Activated naive CD4-positive, alpha-beta T cell (primary cell): Measurements from ENCODE around the gene MNAT1.

ENCODE experiments used
- DNase-seq, 4 experiments: peaks; one replicate each; lab custom pipeline; 2025; lab: John Stamatoyannopoulos, UW

MNAT1 gene

DNA sequence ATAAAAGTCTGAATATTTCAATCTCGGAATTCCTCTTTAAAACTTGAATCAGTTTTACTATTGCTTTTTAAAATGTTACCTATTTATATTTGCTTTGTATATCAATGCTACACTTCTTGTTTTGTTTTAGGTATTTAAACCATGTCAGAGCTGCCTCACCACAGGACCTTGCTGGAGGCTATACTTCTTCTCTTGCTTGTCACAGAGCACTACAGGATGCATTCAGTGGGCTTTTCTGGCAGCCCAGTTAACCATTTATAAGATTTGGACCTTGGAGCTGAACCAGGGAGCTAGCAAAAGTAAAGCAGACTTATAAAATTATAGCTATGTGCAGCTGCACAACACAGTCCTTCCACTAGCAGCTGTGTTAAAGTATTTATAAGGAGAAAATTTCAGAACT, 233.5 kb downstream of the MNAT1 start:
- DNase-seq: no peak

DNA sequence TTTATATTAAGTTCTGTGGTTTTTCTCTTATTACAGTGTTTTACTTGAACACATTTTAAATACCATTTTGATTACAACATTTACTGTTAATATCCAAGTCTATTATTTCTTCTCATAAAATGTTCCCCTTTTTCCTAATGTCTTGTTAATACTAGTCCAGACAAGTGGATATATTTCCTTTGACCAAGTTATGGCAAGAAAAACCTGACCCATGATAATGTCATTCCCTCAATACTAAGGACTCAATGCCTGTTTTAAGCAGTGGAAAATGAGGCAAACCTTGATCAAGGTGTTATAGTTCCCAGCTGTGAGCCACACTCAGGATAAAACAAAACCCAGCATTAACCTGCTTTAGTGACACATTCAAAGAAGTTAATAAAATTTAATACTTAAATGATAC, 234.1 kb downstream of the MNAT1 start:
- DNase-seq: no peak

DNA sequence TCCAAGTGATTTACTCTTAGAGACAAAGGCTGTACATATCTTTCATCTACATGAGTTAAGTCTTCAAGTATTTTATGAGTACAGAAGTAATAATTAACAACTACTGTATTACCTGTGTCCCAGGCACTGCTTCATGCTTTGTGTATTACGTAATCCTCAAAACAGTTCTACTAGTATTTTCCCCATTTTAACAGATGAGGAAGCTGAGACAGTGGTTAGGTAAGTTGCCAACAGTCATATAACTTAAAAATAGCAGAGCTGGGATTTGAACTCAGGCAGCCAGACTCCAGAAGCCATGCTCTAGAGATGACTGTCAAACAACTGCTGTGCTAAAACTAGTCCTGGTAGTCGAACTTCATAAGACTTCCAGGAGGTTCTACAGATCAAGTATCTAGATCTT, 235.6 kb downstream of the MNAT1 start:
- DNase-seq: no peak

DNA sequence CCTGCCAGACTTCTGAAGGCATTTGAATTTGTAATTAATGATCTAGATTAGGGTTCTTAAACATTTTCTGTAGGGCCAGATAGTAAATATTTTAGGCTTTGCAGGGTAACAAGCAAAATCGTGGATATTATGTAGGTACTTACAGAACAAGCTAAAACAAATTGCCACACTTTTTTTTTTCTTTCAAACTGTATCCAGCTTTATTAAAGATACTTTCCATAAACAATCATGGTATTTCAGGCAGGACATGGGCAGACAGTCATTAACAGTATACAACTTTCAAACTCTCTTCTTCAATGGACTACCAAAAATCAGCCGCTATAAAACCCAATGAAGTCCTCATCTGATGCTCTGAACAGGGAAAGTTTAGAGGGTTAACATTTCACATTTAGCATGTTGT, 236.7 kb downstream of the MNAT1 start:
- no peak for DNase-seq

DNA sequence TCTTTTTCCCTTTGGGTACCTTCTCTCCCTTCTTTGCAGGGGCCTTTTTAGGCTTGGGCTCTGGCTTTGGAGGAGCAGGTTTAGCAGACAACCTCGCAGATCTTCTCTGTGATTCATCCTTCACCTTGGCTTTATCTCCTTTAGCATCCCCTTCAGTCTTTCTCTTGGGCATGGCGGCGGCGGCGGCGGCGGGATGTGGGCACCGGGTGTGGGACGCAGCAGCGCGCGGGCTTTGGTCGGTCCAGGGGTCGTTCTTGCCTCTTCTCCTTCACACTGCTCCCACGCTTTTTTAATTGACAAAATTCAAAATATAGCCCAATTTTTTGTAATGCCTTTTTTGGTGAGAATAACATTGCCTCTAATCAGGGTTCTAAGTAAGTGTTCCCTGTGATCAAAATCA, 237.7 kb downstream of the MNAT1 start:
- no peak for DNase-seq

DNA sequence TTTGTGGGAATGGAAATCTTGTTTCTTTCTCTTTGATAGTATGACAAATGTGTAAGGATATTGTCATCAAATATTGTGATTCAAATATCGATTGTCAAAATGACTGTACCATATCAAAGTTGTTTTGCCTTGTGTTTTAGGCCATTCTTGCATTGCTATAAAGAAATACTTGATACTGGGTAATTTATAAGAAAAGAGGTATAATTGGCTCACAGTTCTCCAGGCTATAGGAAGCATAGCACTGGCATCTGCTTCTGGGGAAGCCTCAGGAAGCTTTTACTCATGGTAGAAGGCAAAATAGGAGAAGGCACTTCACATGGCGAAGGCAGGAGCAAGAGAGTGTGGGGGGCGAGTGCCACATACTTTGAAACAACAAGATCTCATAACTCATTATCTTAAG, 238.5 kb downstream of the MNAT1 start:
- no peak for DNase-seq

DNA sequence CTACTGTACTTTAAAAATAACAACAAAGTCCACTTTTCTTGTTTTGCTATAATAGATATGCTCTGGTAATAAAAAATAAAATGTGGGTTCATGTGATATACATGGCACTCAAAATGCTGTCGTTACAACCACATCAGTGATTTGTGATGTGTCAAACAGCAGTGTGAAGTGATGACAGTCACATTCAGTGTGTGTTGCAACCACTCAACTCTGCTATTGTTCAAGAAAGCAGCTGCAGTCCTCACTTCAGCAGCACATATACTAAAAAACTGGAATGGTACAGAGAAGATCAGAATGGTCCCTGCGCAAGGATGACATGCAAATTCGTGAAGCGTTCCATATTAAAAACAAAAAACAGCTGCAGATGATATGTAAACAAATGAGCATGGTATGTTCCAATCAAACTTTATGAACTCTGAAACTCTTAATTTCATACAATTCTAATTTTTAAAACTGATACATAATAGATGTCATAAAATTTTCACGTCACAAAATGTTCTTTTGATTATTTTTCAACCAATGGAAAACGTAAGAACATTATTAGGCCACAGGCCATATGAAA, 239.6 kb downstream of the MNAT1 start:
- no peak for DNase-seq

DNA sequence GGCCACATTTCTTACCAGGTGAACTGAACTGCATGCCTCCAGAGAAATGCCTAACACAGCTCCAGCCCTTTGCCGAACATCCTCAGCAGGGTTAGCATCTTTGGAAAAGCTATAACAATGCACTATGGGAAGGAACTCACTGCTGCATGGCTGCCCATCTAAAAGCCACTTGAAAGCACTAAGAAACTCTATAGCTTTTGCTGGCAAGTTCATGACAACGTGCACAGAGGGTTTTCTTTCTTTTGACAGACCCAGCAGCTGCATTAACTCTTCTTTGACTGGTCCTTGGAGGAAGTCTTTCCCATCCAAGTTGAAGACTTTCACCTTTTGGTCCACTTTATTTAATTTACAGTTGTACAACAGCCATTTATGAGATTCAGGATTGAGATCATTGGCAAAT, 241.0 kb downstream of the MNAT1 start:
- DNase-seq: no peak

DNA sequence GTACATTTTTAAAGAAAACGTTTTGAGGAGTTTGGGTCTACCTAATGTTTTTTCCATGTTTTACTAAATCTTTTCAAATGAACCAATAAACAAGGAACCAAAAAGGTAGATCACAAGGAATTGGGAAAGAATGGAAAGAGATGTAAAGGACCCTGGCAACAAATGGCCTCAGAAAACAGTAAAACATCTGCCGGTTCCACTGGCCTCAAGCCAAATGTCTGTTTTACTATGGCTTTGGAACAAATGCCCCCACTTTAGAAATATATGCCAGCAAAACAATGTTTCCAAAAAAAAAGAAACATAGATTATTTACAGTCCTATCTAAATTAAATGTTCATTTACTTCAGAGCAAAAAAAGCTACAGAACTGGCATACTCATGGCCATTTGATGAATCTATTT, 243.3 kb downstream of the MNAT1 start:
- DNase-seq: no peak

DNA sequence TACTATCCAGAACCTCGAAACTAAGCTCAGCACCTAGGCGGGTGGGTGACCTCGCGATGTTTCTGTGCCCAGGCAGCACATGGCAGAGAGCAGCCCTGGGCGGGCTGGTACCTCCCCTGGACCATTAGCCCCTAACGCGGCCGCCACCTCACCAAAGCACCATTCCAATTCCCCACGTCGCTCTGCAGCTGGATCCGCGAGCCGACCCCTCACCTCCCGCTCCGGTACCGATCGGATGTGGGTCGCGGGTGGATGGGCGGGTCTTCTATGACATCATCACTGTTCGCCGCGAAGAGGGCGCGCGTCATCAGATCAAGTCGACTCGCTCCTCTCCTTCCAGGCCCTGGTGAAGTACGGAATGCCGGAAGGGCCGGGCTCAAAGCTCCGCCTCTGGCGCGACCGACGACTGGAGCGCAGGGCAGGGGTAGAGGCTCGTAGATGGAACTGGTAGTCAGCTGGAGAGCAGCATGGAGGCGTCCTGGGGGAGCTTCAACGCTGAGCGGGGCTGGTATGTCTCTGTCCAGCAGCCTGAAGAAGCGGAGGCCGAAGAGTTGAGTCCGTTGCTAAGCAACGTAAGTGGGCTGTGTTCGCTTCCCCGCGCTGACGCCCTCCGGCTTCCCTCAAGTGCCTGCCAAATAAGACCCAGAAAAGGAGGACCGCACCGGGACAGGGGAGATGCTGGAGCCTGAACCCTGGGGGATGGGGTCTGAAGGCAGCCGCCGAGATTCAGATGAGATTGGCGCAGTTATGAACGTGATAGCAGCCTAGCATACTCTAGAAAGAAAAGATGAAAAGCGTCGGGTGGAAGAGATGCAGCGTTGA, 246.5 kb downstream of the MNAT1 start, which contains the start of the genes SLC38A6 and TRMT5:
SLC38A6 (plus strand) TSS at position 435 of the 822 bp plus-strand sequence; CDS start at position 468, 33 bp downstream.
TRMT5 (minus strand) TSS at position 269 of the 822 bp plus-strand sequence; CDS start at position 163, 106 bp downstream.
- DNase-seq: peak; percentile 70 to 83 (median 76)

DNA sequence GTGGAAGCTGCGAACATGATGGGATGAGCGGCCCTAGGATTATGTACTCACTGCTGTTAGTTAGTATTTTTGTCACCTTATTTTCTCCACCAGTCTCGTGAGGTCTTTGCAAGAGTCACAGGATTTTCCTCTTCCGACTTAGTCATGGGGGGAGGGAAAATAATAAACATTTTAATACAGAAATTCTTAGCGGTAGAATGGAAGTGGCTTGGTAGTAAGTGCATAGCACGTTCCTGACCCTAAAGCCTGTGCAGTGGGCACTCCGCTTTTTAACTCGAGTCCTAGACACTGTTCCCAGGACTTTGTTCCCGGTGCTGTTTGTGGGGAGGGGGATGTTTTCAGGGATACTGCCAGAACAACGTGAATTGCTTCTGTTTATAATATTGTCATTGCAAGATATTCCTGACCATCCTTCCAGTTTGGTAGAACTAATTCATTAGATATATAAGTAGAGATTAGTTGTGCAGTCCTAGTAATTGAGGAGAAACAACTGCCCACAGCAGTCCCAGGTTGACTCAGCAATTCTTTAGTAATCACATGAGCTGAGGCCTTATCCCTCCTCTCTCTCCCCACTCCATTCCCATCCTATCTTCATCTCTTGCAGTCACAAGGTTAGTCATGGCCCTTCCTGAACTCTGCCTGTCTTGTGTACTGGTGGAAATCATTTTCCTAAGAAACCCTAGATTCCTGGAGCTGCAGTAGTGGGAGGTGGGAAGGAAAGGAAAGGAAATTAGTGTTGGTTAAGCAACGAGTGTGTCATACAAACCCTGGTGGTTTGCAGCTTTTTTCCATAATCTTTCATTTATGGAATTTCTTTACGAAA, 247.3 kb downstream of the MNAT1 start:
- no peak for DNase-seq

DNA sequence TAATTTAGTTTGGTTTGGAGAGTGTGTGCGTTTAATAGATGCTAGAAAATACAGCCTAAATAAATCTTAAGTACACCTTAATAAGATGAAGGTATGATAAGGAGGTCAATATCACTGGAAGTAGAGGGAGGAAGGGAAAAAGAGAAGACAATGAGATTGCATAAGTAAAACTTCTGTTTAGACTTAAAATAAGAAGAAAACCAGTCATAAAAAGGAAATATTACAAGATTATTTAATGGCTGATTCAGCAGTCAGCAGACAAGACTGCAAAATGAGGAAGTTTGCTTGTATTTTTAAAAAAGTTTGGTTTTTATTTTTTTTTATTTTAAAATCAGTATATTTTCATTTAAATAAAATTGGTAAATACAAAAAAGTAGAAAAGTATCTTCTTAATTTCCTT, 249.6 kb downstream of the MNAT1 start:
- no peak for DNase-seq

DNA sequence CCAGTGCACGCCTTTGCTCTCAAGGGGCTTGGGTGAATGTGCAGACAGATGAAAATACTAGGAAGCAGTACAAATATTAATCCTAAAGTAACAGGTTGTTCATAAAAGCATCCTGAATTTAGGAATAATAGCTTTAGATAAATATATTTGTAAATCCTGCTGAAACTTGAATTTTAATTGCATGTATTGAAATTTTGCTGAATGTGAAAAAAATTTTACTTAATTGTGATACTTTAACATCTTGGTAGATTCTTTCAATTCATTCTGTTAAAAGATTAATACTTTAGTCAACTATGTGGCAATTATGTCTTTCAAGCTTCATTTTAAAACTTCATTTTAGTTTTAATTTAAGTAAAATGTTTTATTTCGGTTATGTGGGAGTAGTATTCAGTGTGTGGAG, 251.9 kb downstream of the MNAT1 start:
- no peak for DNase-seq

DNA sequence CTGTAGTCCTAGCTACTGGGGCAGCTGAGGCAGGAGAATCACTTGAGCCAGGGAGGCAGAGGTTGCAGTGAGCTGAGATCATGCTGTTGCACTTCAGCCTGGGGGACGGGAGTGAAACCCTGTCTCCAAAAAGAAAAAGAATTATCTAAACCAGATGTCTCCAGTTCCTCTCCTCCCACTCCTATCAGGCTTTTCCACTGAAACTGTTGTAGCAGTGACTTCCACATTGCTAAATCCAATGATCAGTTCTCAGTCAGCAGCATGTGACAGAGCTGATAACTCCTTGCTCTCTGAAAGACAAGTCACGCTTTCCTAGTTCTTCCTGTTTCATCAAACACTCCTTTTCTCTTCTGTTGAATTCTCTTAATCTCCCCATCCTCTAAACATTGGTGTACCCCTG, 255.0 kb downstream of the MNAT1 start:
- no peak for DNase-seq

DNA sequence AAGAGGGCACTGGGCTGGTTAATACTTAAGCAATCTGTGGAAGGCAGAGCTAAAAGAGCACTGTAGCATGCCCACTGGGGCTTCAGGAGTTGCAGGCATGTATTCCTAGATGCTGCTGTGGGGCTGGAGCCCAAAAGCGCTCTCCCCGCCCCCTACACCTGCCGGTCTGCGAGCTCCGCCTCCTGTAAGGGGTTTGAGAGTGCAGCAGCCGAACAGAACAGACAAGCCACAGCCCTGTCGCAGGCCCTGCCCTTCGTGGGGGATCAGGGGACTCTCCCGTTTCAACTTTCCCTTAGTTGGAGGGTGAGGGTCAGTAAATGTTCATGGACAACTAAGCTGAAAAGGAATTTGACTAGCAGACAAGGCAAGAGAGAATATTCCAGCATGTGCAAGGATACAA, 264.1 kb downstream of the MNAT1 start:
- DNase-seq: no peak

DNA sequence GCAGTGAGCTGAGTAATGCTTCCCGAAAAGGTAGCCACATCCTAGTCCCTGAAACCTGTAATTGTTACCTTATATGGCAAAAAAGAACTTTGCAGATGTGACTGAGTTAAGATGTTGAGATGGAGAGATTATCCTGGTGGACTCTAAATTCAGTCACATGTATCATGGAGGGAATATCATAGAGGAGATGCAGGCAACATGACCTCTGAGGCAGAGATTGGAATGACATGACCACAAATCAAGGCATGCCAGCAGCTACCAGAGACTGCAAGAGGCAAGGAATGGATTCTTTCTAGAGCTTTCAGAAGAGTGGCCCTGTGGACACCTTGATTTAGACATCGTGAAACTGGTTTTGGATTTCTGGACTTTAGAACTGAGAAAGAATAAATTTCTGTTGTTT, 265.0 kb downstream of the MNAT1 start:
- DNase-seq: no peak

DNA sequence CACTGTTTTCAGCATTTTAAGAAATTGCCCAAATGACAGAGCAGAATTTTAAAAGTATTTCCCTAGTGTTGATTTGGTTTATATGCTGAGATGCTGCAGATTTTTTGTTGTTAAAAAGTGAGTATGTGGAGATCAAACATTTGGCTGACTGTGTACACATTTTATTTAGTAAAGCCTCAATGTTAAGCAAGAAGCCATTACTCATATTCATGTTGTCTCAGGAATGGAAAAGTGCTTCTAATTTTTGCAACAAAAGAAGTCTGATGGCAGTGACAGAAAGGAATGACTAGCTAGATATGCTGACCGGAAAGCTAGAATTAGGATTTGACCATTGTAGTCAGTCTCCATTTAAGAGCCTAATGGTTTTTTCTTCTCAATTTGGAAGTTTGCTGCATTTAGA, 269.0 kb downstream of the MNAT1 start:
- DNase-seq: no peak

DNA sequence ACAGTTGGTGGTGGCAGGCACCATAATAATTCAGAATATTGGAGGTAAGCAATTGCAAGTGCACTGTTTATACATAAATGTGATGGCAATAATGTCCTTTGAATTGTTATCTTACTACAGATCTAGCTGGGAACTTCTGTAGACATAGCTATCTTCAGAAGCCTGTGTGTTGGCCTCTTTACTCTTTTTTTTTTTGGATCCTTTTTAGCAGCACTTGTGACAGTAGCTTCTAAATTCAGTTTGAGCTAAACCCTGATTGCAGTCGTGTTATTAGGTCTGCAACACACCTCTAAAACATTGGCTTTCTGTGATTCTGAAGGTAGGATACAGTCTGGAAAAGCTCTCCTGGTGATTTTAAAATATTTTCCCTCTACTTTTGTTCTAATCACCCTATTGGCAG, 285.0 kb downstream of the MNAT1 start:
- DNase-seq: no peak
